HG03064 (cell line): ENCODE results near the gene AFDN.

Experiments
- ATAC-seq: cut with Tn5 transposase; IDR thresholded peaks from one replicate; pipeline ENCODE4 v1.9.1; 2021; ENCODE audit warnings: low read depth; ENCODE audit not compliant: unreplicated experiment

The AFDN gene

DNA sequence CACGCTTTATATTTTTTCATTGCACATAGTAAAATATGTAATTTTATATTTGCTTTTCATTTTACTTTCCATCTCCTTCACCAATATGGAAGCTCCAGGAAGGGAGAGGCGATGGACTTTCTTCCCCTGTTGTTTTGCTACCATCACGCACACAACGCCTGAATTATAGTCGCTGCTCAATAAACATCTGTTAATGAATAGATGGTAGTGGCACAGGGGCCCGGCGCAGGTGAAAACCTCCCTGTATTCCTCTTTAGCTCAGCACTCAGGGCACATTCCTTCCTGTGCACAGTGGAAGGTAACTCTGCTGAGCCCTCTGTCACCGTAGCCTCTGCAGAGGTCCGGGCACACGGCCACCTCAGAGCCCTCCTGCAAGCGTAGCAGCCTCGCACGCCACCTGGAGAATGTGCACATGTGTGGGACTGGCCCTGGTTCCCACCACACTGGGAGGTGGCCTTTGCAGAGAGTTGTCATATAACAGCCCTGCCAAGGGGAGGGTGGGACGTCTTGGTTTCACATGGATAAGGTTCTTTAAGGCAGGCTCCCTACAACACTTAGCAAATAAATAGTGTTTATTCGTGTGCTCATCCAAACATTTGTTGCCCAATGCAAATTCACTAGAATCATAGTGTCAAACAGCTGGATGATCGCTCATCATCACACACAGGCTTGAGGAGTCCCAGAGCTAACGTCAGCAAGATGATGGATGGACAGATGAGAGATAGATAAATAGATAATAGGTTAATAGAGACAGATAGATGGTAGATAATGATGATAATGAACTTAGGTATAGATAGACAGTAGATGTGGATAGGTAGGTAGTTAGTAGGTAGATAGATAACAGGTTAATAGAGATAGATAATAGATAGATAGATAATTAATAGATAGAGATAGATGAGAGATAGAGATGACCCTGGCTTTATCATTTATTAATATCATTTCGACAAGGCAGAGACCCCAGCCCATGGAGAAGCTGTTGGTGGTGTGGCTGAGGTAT lies 32.3 kb upstream of the AFDN start:
- no peak for ATAC-seq

DNA sequence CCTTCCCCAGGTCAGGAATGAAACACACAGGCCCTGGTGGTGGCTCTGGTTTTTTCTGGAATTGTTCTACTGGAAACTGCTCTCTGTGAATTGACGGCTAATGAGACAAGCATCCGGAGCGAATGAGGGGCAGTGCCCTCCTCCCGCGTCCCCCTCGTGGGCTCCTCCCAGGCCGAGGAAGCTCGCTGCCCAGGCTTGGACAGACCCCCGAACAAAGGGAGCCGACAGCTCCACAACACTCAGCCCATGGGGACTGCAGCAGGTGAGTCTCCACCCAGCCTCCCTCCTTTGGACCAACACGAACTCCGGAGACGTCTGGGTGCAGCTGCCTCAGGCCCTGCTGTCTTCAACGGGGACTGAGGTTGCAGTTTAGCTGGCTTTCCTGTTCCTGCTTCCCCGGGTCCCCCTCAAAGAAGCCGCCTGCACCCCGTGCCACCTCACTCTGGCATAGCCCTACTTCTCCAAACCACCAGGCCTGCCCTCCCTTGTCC lies 31.3 kb upstream of the AFDN start:
- no peak for ATAC-seq

DNA sequence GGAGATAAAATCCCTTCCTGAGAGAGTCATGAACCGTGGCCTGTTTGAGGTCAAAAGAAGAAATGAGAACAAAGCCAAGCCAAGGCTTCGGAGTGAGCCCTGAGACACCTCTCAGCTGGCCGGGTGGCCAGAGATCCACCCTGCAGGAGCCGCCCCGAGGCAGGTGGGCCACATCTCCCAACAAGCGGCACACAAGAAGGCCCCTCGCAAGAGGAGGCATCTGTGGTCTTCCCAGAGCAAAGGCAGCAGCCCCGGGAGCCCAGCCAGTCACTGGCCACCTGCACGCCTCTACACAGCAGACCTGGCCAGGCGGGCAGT lies 30.9 kb upstream of the AFDN start:
- no peak for ATAC-seq

DNA sequence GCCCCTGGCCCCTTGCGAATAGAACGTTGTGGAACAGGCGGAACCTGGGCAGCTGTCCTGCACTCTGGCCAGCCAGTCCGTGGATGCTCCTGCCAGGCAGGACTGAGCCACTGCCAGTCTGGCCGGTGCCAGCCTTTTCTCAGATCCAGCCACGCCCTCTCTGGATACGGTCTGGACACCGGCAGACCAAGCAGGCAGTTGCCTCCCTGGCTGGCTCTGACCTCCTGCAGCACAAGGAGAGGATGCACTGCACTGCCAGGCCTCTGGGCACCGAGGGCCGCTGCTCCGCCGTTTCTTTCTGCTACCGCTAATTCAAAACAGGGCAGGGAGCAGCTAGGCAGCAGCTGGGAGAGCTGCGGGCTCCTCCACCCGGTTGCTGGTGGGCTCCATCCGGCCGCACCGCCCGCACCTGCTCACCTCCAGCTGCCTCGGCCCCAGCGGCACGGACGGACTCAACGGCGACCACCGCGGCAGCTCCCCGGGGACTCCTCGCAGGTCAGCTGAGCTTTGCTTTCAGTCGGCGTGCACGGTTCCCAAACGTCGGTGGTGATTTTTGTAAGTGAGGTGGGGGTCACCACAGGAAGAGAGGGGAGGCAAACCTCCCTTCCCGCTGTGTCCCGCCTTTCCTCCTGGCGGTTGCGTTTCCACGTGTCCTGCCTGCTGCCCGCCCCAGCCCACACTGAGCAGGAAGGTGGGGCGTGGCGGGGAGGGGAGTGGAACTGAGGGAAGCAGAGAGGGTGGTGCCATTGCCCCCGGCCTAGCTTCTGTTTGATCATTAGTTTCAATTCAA lies 30.3 kb upstream of the AFDN start:
- ATAC-seq, result no peak

DNA sequence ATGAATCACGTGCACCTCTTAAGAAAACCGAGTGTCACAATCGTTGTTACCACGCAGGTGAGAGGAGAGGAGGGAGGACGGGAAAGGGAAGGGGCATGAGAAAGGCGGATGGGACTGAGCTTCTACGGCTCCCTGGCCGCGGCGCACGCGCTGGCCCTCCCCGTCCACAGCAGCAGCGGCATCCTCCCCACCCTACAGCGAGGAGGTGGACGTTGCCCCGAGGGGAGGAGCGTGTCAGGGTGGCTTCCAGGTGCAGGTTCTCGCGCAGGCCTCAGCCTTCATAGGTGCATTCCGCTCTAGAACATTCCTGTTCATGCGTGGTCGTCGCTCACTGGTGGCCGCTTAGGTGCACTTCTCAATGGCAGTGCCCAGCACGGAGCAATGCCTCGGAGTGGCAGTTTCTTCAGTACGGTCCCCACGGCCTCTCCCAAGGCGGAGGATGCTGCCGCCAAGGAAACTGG lies 29.7 kb upstream of the AFDN start:
- ATAC-seq, result no peak

DNA sequence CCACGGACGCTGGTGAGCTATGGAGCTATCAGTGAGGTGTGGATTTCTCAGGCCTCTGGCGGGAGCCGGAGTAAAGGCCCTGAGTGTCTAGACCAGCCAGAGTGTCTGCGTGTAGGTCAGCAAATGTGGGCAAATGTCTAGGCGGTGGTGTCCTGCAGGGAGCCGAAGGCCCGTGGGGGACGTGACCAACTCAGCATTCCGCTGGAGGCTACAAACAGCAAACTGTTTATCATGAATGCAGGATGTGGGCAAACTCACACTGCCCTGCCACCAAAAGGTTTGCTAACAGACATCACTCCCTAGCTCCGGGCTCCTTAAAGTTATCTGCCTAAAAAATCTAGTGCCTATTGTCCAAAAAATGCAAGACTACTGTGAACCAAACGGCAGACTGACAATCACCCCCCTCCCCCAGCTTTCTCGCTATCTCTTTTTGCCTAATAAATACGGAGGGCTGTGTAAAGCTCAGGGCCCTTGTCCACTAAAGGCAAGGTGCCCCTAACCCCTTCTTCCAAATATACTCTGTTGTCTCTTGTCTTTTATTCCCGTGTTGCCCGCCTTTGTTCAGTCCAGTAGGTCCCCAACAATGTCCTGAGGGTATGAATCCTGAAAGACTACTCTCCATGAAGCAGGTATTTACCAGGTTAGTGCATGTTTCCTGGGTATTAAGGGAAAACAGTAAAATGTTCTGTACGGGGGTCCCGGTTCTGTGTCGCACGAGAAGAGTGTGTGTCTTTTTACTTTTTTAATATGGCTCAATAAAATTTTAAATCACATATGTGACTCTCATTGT lies 29.0 kb upstream of the AFDN start:
- ATAC-seq, result no peak

DNA sequence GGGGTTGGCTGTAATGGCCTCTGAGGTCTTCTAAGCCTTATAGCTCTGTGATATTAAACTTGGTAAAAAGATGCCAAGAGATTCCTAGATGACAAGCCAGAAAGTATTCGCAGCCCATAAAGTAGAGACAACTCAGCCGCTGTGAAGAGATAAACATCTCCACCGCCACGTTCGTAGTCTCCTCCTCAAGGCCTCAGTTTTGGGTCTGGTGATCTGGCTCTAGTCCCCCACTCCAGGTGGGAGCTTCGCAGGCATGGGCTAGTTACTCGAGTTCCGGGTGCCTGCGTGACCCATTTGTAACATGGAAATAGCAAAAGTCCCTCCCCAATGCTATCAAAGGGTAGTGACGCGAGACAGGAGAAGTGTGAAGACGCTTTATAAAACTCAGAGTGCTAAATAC lies 28.3 kb upstream of the AFDN start:
- ATAC-seq, result no peak

DNA sequence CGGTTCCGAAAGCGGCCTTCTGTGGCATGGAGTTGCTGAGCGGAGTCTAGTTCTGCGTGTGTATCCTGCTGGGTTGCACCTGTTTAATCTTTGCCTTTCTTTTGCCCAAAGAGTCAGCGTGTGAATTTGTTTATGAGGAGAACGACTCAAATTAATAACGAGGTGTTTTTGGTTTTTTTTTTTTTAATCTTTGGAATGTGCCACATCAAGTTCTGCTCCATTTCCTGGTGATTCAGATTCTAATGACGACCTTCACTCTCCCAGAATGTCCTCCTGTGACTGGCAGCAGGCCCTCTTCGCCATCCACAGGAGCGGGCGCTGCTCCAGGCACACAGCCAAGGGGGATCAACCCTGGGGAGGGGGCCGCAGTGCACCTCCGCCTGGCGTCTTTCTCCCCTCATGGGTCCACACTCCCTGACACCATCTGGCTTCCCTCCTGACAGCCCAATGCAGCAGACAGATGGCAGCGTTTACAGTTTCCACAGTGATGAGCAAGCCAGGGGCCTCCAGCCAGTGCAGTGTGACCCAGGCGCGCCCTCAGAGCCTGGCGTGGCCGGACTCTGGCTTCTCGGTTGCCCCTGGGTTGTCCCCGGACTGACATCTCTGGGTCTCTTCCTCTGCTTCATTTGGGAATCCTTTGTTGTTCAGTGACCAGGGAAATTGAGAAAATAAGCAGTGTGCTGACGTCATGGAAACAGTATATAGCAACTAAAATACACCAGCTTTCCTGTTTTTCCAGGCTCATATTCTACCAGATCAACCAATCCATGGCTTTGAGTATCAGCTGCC lies 27.5 kb upstream of the AFDN start:
- ATAC-seq, result no peak

DNA sequence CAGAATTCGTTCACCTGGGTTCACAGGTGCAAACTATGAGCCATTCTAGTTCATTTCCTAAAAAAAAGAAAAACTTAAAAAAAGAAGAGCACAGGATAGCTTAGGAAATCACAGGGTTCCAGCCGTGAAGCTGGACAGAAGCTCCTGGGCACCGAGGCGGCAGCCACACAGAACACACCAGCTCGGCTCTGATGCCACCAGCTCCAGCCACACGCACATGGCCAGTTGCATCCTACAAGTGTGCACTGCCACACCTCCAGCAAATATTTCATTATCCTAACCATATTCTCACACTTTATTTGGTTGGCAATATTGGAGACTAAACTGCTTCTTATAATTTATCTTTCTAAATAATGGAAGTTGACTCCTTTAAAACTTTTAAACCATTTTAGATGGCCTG lies 26.2 kb upstream of the AFDN start:
- no peak for ATAC-seq

DNA sequence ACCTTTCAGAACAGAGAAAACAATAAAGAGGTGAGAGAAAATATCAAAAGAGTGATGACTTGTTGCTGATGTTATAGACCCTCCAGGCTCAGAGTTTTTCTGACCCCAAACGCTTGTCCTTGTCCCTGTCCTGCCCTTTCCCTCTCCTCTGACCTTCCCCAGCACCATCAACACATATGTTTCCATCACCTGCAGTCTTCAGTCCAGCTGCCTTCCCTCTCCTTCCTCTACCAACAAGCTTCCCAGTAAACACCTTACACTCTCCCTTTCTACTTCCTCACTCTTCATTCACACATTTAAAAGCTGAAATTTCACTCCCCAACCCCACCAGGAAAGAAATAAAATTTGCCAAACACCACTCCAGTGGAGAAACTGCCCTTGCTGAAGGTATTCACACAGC lies 25.4 kb upstream of the AFDN start:
- ATAC-seq, result no peak

DNA sequence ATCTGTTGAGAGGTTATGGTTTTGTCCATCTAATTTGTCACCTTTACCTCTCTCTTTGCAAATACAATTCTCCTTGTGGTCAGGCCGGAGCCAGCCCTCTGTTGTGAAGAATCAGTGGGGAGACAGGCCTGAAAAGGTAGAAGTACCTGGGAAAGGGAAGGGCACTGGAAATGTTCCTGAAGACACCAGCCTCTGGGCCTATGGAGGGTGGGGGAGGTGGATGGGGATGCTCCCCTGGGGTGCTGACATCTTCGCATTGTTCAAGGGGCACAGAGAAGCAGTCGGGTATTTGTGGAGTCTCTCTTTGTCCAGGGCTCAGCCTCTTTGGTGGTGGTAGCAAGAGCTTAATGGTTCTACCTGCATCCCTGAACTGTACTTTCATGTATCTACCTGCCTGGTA lies 24.4 kb upstream of the AFDN start:
- no peak for ATAC-seq

DNA sequence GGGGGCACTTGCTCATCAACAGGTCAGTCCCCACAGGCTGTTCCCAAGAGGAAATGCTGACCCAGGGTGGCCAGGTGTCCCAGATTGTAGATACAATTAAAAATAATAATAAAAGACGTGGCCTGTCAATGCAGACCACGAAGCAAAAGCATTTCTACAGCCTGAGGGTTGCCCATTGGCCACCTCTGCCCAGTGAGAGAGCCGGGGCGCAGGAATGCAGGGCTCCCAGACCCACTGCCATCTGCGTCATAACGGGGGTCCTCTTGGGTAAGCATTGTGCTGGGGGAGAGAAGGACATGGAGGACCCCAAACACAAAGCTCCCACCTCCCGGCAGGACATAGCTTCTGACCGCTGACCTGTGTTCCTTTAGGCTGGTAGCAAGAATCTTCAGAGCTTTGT lies 22.9 kb upstream of the AFDN start:
- no peak for ATAC-seq

DNA sequence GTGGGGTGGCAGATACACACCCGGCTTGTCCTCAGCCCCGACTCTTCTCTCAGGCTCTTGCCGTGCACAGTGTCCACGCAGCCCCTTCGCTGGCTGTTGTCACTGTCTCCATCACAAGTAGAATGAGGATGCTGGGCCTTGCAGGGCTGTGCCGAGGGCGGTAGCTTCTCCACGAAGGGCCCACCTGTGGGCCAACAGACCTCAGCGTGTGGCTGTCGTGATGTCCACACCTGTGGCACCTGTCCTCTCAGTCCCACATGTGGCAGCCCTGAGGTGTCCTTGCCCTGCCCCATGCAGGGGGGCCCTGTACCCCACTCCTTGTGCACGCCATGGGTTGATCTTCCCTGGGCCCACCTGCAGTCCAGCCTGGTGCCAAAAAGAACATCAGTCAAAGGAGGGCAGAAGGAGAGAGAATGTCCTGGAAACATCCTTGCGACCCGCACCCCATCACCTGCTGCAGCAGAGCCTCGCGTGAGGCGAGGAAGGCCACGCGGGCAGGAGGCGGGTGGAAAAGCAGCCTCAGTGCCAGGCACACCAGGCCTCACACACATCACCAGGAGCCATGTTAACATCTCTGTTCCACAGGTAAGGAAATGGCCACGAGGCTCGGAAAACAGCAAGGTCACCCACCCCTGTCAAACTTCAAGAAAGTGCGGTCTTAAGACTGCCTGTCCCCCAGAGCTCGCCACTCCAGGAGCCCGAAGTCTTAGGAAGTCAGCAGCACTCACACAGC lies 22.3 kb upstream of the AFDN start:
- ATAC-seq, result no peak

DNA sequence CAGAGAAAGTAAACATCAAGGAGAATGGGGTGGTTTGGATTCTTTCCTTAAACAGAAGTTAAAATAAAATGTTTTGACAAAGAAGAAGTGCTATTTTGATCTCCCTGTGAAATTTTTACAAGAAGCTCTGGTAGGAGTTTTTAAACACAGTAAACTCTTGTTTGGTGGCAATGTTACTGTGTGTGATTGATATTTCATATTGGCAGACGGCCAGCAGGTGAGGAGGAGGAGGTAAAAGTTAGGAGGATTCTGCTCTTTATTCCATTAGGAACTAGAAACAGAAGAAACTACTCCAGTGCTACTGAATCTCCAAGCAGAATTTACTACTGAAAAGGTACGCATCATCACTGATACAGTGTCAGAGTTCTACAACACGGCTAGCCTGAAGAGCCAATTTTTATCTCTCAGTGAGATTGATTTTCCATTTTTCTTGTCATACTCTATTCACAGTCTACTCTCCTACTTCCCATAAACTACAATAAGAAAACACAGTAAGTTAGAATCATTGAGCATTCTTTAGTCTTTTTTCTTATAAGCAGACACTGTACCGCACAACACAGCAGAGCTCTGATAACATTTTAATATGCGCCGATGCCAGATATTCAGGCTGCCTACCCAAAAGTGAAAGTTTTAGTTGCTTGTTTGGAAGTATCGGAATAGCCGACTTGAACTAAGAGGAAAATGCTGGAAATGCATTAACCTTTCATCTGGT lies 21.2 kb upstream of the AFDN start:
- ATAC-seq, result no peak

DNA sequence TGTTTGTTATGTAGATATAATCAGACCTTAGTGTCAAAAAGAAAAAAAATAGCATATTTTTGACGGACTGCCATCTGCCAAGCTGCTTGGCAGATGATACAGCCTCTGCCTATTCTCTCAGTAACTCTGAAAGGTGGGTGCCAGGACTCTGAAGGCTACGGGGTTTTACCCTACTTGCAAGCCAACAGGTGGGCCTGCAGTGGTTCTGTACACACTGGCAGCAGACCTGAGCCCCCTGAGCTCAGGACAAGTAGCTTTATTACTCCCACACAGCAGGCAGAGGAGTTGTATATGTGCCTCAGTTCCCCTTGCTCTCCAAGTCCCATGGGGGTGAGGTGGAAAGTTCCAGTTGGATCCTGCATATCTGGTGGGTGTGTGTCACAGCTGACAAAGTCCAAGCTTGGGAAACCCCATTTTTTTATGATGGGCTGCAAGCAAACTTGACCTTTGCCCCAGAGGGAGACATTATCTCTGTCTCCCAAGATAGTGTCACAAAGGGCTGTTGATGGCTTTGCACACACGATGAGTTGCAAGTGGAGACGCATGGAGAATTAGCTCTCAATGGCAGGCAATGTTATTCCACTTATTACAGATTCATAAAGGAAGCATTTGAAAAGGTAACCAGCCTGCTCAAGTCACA lies 20.5 kb upstream of the AFDN start:
- no peak for ATAC-seq

DNA sequence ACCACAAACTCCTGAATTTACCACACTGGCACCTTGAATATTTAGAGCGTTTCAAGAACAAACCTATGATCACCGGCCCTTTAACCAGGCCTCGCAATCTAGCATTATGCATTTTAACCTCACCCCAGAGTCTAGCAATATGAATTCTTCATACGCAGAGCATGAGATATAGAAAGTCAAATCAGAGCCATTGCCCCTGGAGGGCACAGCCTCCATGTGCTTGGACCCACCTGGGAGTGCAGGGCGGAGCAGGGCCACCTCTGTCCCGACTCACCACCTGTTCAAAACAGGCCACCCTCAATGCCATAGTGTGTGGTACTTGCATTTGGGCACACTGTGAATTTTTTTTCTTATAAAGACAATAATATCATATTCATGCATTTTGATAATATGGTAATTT lies 19.5 kb upstream of the AFDN start:
- no peak for ATAC-seq

DNA sequence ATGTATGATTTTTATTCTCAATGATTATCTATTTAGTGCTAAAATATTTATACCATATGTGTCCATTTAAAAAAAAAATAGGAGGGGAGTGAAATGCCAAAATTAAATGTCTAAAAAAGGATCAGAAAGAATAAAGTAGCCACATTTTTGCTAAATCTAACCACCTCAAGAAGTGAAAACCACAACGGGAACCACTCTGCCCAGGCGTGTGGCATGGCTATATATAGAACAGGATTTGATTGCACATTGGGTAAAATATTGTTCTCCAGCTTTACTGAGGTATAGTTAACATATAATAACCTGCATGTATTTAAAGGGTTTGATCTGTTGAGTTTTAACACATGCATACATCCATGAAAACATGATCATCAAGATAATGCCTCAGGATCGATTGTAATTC lies 19.0 kb upstream of the AFDN start:
- no peak for ATAC-seq

DNA sequence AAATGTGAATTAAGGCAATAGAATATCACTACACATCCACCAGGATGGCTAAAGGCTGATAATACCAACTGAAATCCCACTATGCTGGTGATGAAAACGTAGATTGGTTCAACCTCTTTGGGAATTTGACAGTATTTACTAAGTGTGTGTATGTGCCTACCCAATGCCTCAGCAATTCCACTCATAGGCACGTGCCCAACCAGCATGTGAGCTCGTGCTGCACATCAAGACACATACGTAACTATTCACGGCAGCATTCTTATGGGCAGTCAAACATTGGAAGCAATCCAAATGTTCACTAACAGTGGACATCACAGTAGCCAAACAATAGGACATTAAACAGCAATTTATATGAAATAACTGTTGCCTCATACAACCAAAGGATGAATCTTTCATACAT lies 15.7 kb upstream of the AFDN start:
- ATAC-seq, result no peak
